Adrenal gland (tissue), 5 donors: ENCODE results near the gene ANKS1A.

Experiments
- POLR2A ChIP-seq, 2 donors: fragments of 450-650 bp; IDR thresholded peaks; one replicate each; pipeline ENCODE4 v1.6.1; 2017; ENCODE audit warnings: antibody characterized with exemption in 2 of 2, mild to moderate bottlenecking in 2 of 2, moderate library complexity in 1 of 2
- TF ChIP-seq, protein P1 (sequence below), 6 experiments: fragments of 450-650 bp in 4 of 6; fragments of 200-600 bp in 2 of 6; sonication (generic) in 1 of 6; IDR thresholded peaks; 1 replicate in 5 of 6; 2 replicates in 1 of 6; pipeline versions ENCODE4 v1.5.1 to v1.8.0; 2016 to 2021; ENCODE audit warnings: antibody characterized with exemption in 6 of 6, mild to moderate bottlenecking in 2 of 6, moderate library complexity in 1 of 6
- donor health status: DM: no; HTN: no; CAD: no.

DNA sequence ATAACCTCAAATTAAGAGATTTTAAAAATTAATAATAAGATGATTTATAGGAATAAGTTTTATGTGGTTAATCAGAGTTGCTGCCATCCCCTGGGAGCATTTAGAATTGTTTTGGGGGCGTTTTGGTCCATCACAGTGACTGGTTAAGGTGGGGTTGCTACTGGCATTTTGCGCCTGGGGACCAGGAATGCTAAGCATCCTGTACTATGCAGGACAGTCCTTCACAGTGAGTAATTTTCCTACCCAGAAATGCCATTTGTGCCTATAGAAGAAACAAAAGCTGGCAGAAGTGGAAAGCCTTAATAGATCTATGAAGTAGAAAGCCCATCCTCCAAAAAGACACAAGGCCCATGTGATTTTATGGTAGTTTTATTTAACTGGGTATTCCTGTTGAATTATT, 118.0 kb downstream of the ANKS1A start:
- TF ChIP-seq, protein P1, sequence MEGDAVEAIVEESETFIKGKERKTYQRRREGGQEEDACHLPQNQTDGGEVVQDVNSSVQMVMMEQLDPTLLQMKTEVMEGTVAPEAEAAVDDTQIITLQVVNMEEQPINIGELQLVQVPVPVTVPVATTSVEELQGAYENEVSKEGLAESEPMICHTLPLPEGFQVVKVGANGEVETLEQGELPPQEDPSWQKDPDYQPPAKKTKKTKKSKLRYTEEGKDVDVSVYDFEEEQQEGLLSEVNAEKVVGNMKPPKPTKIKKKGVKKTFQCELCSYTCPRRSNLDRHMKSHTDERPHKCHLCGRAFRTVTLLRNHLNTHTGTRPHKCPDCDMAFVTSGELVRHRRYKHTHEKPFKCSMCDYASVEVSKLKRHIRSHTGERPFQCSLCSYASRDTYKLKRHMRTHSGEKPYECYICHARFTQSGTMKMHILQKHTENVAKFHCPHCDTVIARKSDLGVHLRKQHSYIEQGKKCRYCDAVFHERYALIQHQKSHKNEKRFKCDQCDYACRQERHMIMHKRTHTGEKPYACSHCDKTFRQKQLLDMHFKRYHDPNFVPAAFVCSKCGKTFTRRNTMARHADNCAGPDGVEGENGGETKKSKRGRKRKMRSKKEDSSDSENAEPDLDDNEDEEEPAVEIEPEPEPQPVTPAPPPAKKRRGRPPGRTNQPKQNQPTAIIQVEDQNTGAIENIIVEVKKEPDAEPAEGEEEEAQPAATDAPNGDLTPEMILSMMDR (IDR thresholded peaks at IDR 0.05) = no peak
- no peak for TF ChIP-seq POLR2A (IDR thresholded peaks at IDR 0.05)
